ENCODE results near the gene CTNNA3. TPM values are rescaled to one million over a fixed set of nuclear protein-coding genes. Genes with fewer than 3 reads are reported as not detected.

CTNNA3 gene
- polyA plus RNA-seq, 1 experiment, result 0.26 TPM

DNA sequence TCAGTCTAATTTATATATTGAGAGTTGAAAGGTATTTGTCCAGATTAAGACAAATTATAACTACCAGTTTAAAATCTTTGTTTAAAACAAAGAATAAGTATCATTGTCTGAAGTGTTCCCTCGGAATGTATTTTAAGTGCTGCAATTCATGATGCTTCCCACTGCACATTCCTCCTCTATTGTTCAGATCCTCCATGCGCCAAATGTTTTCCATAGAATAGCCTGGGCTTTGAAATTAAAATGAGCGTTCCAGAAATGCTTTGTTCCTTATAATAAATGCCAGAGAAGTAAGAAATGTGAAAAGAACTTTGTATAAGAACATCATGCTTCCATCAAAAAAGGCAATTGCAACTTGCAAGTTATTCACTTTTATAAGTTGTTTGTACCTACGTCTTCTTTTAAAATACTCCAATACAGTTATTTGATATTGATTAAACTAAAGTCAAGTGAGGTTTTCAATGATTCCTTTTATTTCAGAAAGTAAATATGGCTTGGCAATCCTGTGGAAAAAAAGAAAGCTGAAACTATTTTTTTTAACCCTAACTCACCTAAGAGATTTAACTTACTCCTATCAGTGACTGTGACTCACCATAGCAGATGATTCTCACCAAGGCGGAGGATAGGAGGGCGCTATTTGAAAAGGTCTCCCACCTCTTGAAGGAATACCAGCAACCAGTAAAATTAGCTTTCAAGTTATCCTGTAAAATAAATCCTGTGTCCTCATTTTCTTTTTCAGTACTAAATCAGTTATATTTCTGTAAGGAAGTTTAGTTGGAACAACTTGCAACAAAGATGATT is 85.8 kb downstream of the CTNNA3 start:
- ChIA-PET CTCF (interaction anchor here (0.5 to 1.4 kb wide), 2 partner anchors 170 to 246 kb away, joined by 3 to 4 read pairs; no protein-coding TSS in a partner anchor), POLR2A (no interaction called here)
- no peak for DNase-seq (ENCODE audit: low read depth, low spot score)
- Histone ChIP-seq H3K4me3 (ENCODE audit: low read depth, low read length) (no peak overlapping the region), H3K27me3 (ENCODE audit: control insufficient read depth, insufficient read depth, low read length) (no peaks in the 10 kb centered on the region), H3K9me3 (ENCODE audit: control insufficient read depth, insufficient read depth, low read length) (peaks cover 3% of the 10 kb centered on the region; the same call in 1 of the 2 replicates), H3K27ac (ENCODE audit: low read depth, low read length) (no peak overlapping the region)
- TF ChIP-seq, protein P1, sequence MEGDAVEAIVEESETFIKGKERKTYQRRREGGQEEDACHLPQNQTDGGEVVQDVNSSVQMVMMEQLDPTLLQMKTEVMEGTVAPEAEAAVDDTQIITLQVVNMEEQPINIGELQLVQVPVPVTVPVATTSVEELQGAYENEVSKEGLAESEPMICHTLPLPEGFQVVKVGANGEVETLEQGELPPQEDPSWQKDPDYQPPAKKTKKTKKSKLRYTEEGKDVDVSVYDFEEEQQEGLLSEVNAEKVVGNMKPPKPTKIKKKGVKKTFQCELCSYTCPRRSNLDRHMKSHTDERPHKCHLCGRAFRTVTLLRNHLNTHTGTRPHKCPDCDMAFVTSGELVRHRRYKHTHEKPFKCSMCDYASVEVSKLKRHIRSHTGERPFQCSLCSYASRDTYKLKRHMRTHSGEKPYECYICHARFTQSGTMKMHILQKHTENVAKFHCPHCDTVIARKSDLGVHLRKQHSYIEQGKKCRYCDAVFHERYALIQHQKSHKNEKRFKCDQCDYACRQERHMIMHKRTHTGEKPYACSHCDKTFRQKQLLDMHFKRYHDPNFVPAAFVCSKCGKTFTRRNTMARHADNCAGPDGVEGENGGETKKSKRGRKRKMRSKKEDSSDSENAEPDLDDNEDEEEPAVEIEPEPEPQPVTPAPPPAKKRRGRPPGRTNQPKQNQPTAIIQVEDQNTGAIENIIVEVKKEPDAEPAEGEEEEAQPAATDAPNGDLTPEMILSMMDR (IDR thresholded peaks at IDR 0.05; ENCODE audit: low read depth, low read length), result no peak

DNA sequence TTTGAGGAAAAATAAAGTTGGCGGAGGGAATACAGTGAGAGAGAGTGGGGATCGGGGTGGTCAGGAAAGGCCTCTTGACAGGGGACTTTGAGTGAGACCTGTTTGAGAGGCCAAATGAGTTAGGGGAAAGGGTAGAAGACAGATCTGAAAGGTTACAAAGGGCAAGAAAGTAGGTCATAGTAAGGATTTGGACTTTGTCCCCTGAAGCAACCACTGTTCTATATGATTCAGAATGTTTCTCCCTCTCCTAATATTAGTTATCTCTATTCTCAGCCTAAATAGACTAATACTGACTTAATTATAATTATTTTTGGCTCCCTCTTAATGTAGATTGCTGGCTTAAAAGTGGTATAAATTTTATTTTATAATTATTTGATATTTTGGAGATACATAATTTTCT is 88.0 kb downstream of the CTNNA3 start:
- H3K4me3 ChIP-seq (ENCODE audit: low read depth, low read length), result no peak overlapping the region
- no peaks in the 10 kb centered on the region for H3K27me3 ChIP-seq (ENCODE audit: control insufficient read depth, insufficient read depth, low read length)
- ChIA-PET CTCF (interaction anchor here (0.6 kb wide), 1 partner anchor 59 kb away, joined by 3 read pairs; no protein-coding TSS in a partner anchor), POLR2A (no interaction called here)
- no peak overlapping the region for H3K27ac ChIP-seq (ENCODE audit: low read depth, low read length)
- DNase-seq (ENCODE audit: low read depth, low spot score), result no peak
- no peaks in the 10 kb centered on the region for H3K9me3 ChIP-seq (ENCODE audit: control insufficient read depth, insufficient read depth, low read length)
- TF ChIP-seq, protein P1 (IDR thresholded peaks at IDR 0.05; ENCODE audit: low read depth, low read length), result no peak

DNA sequence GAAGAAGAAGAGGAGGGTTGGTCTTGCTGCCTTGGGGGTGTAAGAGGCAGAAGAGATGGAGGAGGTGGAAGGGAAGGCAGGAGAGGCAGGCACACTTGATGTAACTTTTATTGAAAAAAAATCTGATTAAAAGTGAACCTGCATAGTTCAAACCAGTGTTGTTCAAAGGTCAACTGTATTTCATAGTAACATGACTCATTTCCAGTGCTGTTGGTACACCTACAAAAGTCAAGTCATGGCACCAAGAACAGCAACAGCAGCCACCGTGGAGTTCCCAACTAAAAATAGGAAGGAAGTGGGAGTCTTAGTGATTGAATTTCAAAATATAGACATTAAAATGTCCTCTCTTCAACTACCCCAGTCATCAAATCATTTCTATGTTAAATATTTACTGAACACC is 88.5 kb downstream of the CTNNA3 start:
- POLR2A ChIA-PET, result no interaction called here
- Histone ChIP-seq H3K27ac (ENCODE audit: low read depth, low read length) (no peak overlapping the region), H3K27me3 (ENCODE audit: control insufficient read depth, insufficient read depth, low read length) (no peaks in the 10 kb centered on the region), H3K4me3 (ENCODE audit: low read depth, low read length) (no peak overlapping the region), H3K9me3 (ENCODE audit: control insufficient read depth, insufficient read depth, low read length) (no peaks in the 10 kb centered on the region)
- TF ChIP-seq, protein P1 (IDR thresholded peaks at IDR 0.05; ENCODE audit: low read depth, low read length), result no peak
- CTCF ChIA-PET, result no interaction called here
- DNase-seq (ENCODE audit: low read depth, low spot score), result no peak

DNA sequence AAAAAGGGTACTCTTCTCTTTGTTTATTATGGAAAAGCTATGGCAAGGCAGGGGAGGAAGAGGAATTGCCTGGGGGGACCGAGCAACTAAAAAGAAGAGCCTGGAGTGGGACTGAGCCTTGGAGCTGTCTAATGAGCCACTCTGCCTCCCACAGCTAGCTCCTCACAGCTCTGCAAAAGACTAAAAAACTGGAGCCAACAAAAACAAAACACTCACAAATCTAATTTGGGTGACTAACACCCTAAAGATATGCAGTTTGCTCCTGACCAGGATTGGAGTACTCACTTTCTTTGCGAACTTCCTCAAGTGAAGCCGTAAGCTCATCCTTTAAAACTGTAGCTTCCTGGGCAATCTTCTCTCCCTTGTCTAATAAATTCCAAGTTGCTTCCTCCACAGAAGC is 89.4 kb downstream of the CTNNA3 start:
- Histone ChIP-seq H3K4me3 (ENCODE audit: low read depth, low read length) (no peak overlapping the region), H3K27me3 (ENCODE audit: control insufficient read depth, insufficient read depth, low read length) (no peaks in the 10 kb centered on the region), H3K27ac (ENCODE audit: low read depth, low read length) (peak overlapping the region; percentile 69), H3K9me3 (ENCODE audit: control insufficient read depth, insufficient read depth, low read length) (no peaks in the 10 kb centered on the region)
- TF ChIP-seq, protein P1 (IDR thresholded peaks at IDR 0.05; ENCODE audit: low read depth, low read length), result no peak
- peak; percentile 53 for DNase-seq (ENCODE audit: low read depth, low spot score)
- ChIA-PET CTCF (interaction anchor here (1.7 kb wide), 1 partner anchor 173 kb away, joined by 6 read pairs; no protein-coding TSS in a partner anchor), POLR2A (interaction anchor here (1.0 to 1.8 kb wide), 2 partner anchors 12 to 57 kb away, joined by 3 to 8 read pairs; no protein-coding TSS in a partner anchor)

DNA sequence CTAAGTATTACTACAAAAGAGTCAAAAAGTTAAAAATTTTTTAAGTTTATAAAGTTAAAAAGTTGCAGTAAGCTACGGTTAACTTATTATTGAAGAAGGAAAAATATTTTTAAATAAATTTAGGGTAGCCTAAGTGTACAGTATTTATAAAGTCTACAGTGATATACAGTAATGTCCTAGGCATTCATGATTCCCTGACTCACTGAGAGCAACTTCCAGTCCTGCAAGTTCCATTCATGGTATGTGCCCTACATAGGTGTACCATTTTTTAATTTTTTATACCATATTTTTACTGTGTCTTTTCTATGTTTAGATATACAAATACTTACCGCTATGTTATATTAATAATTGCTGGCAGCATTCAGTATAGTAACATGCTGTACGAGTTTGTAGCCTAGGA is 92.3 kb downstream of the CTNNA3 start:
- no peak overlapping the region for H3K27ac ChIP-seq (ENCODE audit: low read depth, low read length)
- DNase-seq (ENCODE audit: low read depth, low spot score), result no peak
- no peaks in the 10 kb centered on the region for H3K27me3 ChIP-seq (ENCODE audit: control insufficient read depth, insufficient read depth, low read length)
- CTCF ChIA-PET, result no interaction called here
- H3K9me3 ChIP-seq (ENCODE audit: control insufficient read depth, insufficient read depth, low read length), result no peaks in the 10 kb centered on the region
- H3K4me3 ChIP-seq (ENCODE audit: low read depth, low read length), result no peak overlapping the region
- POLR2A ChIA-PET, result no interaction called here
- TF ChIP-seq, protein P1 (IDR thresholded peaks at IDR 0.05; ENCODE audit: low read depth, low read length), result no peak
